Smooth muscle cell (in vitro differentiated cells): ENCODE data around the gene RFX6. TPM values are rescaled to one million over a fixed set of nuclear protein-coding genes. Genes with fewer than 3 reads are reported as not detected.

Experiments
- DNase-seq: peaks from one replicate; lab custom pipeline; 2025; ENCODE audit not compliant: unreplicated experiment; lab: John Stamatoyannopoulos, UW
- H2AFZ ChIP-seq: fragments of 200-600 bp; sonication (generic); 2 replicates; pipeline ENCODE4 v1.6.0; 2016; ENCODE audit warnings: antibody characterized with exemption, low read depth, mild to moderate bottlenecking
- H3F3A ChIP-seq: fragments of 200-600 bp; sonication (generic); 2 replicates; pipeline ENCODE4 v1.6.0; 2017; ENCODE audit warnings: antibody characterized with exemption, low read depth
- H3K27ac ChIP-seq: fragments of 200-600 bp; sonication (generic); 2 replicates; pipeline ENCODE4 v1.5.1; 2016; ENCODE audit warnings: low read depth, mild to moderate bottlenecking
- H3K27me3 ChIP-seq: fragments of 200-600 bp; sonication (generic); 2 replicates; pipeline ENCODE4 v1.6.1; 2016; ENCODE audit warnings: low read depth, mild to moderate bottlenecking
- H3K36me3 ChIP-seq: fragments of 200-600 bp; sonication (generic); 2 replicates; pipeline ENCODE4 v1.5.1; 2016; ENCODE audit warnings: low read depth
- H3K4me1 ChIP-seq: fragments of 200-600 bp; sonication (generic); 2 replicates; pipeline ENCODE4 v1.5.1; 2016; ENCODE audit warnings: low read depth
- H3K4me2 ChIP-seq: fragments of 200-600 bp; sonication (generic); 2 replicates; pipeline ENCODE4 v1.6.0; 2016; ENCODE audit warnings: mild to moderate bottlenecking
- H3K4me3 ChIP-seq: fragments of 200-600 bp; sonication (generic); 2 replicates; pipeline ENCODE4 v1.5.1; 2016; ENCODE audit warnings: mild to moderate bottlenecking
- H3K79me2 ChIP-seq: fragments of 200-600 bp; sonication (generic); 2 replicates; pipeline ENCODE4 v1.6.0; 2016; ENCODE audit warnings: low read depth, mild to moderate bottlenecking
- H3K9ac ChIP-seq: fragments of 200-600 bp; sonication (generic); 2 replicates; pipeline ENCODE4 v1.6.0; 2016; ENCODE audit warnings: low read depth
- H3K9me3 ChIP-seq: fragments of 200-600 bp; sonication (generic); replicated peaks from 2 replicates; pipeline ENCODE4 v1.5.1; 2016; ENCODE audit warnings: low read depth
- H4K20me1 ChIP-seq: fragments of 200-600 bp; sonication (generic); 2 replicates; pipeline ENCODE4 v1.6.0; 2016; ENCODE audit warnings: low read depth
- WGBS: methylation state at CpG from one replicate; pipeline ENCODE4 v1.1.7; 2016; ENCODE audit warnings: low lambda C conversion rate; 5-methylcytosine and 5-hydroxymethylcytosine counted together
- polyA plus RNA-seq: library from polyadenylated mRNA; unstranded; fragments of >200 nt; fragmentation: Nextera tagmentation; extraction: Ambion mirVana; gene quantifications from 2 replicates; pipeline ENCODE4 v1.2.1, GENCODE V29; 2016
- total RNA-seq: library from RNA; depleted of rRNA; stranded (reverse); fragments of >200 nt; gene quantifications from 2 replicates; pipeline ENCODE4 v1.2.3, GENCODE V29; 2014
- TF ChIP-seq, protein P1 (sequence below): fragments of 200-600 bp; sonication (generic); IDR thresholded peaks from 2 replicates; pipeline ENCODE4 v1.5.1; 2017; ENCODE audit warnings: borderline replicate concordance, mild to moderate bottlenecking, antibody characterized with exemption; ENCODE audit not compliant: insufficient read depth, poor library complexity, severe bottlenecking

Gene RFX6
- total and polyA plus RNA-seq, 2 experiments from 2014 or later: not detected

- 47% methylated on average over 7 of the region's 7 CpGs for WGBS
- Histone ChIP-seq H4K20me1 (no peaks in the 10 kb centered on the region), H3K9me3 (no peaks in the 10 kb centered on the region), H3K9ac (no peak overlapping the region), H3K27ac (no peak overlapping the region), H3F3A (no peaks in the 10 kb centered on the region), H3K4me1 (no peaks in the 10 kb centered on the region), H3K27me3 (peaks cover 6% of the 10 kb centered on the region), H3K4me2 (no peak overlapping the region), H3K4me3 (no peak overlapping the region), H2AFZ (no peak overlapping the region), H3K79me2 (no peaks in the 10 kb centered on the region), H3K36me3 (no peaks in the 10 kb centered on the region)
- no peak for DNase-seq
- TF ChIP-seq, protein P1, sequence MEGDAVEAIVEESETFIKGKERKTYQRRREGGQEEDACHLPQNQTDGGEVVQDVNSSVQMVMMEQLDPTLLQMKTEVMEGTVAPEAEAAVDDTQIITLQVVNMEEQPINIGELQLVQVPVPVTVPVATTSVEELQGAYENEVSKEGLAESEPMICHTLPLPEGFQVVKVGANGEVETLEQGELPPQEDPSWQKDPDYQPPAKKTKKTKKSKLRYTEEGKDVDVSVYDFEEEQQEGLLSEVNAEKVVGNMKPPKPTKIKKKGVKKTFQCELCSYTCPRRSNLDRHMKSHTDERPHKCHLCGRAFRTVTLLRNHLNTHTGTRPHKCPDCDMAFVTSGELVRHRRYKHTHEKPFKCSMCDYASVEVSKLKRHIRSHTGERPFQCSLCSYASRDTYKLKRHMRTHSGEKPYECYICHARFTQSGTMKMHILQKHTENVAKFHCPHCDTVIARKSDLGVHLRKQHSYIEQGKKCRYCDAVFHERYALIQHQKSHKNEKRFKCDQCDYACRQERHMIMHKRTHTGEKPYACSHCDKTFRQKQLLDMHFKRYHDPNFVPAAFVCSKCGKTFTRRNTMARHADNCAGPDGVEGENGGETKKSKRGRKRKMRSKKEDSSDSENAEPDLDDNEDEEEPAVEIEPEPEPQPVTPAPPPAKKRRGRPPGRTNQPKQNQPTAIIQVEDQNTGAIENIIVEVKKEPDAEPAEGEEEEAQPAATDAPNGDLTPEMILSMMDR: no peak
Observed at GRCh38 chr6:116955773-116956172, 78.7 kb downstream of the RFX6 start.

DNA sequence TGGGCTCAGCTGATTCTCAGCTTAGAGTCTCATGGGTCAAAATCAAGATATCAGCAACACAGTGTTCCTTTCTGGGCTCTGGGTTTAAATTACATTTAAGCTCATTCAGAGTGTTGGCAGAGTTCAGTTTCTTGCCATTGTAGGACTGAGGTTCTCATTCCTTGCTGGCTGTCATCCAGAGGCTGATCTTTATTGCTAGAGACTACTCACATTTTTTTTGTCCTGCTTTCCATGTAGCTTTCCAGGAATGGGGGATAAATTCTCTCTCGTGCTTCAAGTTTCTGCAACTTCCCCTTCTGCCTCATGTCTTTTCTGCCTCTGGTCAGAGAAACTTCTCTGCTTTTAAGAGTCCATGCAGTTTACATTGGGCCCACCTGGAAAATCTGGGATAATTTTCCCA, 86.9 kb downstream of the RFX6 start:
- Histone ChIP-seq H3K9ac (no peak overlapping the region), H3K4me1 (no peaks in the 10 kb centered on the region), H2AFZ (no peak overlapping the region), H3K9me3 (no peaks in the 10 kb centered on the region), H3K4me2 (no peak overlapping the region), H3F3A (no peaks in the 10 kb centered on the region), H4K20me1 (no peaks in the 10 kb centered on the region), H3K27me3 (peaks cover 6% of the 10 kb centered on the region), H3K79me2 (no peaks in the 10 kb centered on the region), H3K27ac (no peak overlapping the region), H3K4me3 (no peak overlapping the region), H3K36me3 (no peaks in the 10 kb centered on the region)
- TF ChIP-seq, protein P1: no peak
- 53% methylated on average over 1 of the region's 1 CpG for WGBS
- DNase-seq: no peak

DNA sequence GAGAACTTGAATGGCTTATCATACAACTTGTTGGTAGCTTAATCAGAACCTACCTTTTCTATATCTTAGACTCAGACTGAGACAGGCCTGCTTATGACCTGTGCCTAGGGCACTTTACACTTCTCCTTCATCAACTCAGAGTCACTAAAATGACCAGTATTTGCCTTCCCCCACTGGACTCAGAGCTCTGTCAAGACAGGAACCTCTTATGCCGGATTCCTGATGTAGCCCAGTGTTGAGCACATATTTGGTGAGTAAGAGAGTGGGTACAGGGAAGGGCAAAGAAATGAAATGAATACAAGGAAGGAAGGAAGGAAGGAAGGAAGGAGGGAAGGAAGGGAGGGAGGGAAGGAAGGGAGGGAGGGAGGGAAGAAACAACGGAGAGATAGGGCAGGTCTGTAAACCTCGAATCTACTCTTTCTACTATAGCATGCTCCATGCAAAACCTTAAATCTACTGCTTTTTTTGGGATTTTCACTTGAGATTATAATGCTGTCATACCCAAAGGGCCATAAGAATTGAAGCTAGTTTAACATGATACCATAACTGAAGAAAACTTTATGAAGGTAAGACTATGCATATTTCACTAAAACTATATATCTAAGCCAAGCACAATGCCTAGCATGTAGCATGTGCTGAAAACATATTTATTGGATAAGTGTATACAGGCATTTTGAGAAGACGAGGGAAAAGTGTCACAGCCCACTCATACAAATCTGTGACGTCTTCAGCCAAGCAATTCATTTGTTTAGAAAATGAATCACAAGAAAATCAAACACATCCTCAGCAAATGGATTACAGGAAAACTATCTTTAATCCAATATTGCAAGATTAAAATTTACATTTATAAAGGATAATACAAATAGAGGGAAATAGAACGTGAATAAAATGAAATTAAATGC, 89.9 kb downstream of the RFX6 start:
- TF ChIP-seq, protein P1: no peak
- 82% methylated on average over 6 of the region's 6 CpGs for WGBS
- no peak overlapping the region for H3K4me3 ChIP-seq

More for the DNA sequence above, 89.9 kb downstream of the RFX6 start:
- H3K36me3 ChIP-seq: no peaks in the 10 kb centered on the region
- H3K27me3 ChIP-seq: no peaks in the 10 kb centered on the region
- H3K27ac ChIP-seq: no peak overlapping the region
- no peaks in the 10 kb centered on the region for H3K9me3 ChIP-seq
- DNase-seq: no peak
- H3K4me1 ChIP-seq: no peaks in the 10 kb centered on the region
- H3K9ac ChIP-seq: no peak overlapping the region
- no peak overlapping the region for H2AFZ ChIP-seq
- no peaks in the 10 kb centered on the region for H3K79me2 ChIP-seq
- no peaks in the 10 kb centered on the region for H3F3A ChIP-seq
- no peaks in the 10 kb centered on the region for H4K20me1 ChIP-seq
- H3K4me2 ChIP-seq: no peak overlapping the region
